ENCODE results near the gene ASCL1.

Gene ASCL1

GRCh38 chr12:102927220-102927619 lies 30.3 kb upstream of the ASCL1 start:
- no peak overlapping the region for H3K4me3 ChIP-seq (ENCODE audit: low read length)
- DNase-seq (ENCODE audit: low read depth) = no peak
- TF ChIP-seq CTCF (conservative IDR thresholded peaks at IDR 0.05; ENCODE audit: low read length) = no peak

- no peak for TF ChIP-seq CTCF (conservative IDR thresholded peaks at IDR 0.05; ENCODE audit: low read length)
- H3K4me3 ChIP-seq (ENCODE audit: low read length) = no peak overlapping the region
- DNase-seq (ENCODE audit: low read depth) = no peak
These were observed 24.3 kb upstream of the ASCL1 start for GRCh38 chr12:102933168-102933567.

GRCh38 chr12:102939059-102939458 lies 18.4 kb upstream of the ASCL1 start:
- TF ChIP-seq CTCF (conservative IDR thresholded peaks at IDR 0.05; ENCODE audit: low read length) = no peak
- DNase-seq (ENCODE audit: low read depth) = no peak

GRCh38 chr12:102939670-102940222 lies 17.7 kb upstream of the ASCL1 start:
- no peak for TF ChIP-seq CTCF (conservative IDR thresholded peaks at IDR 0.05; ENCODE audit: low read length)
- no peak for DNase-seq (ENCODE audit: low read depth)
- no peak overlapping the region for H3K4me3 ChIP-seq (ENCODE audit: low read length)

More at GRCh38 chr12:102939059-102939458, 18.4 kb upstream of the ASCL1 start:
- H3K4me3 ChIP-seq (ENCODE audit: low read length) = no peak overlapping the region

DNA sequence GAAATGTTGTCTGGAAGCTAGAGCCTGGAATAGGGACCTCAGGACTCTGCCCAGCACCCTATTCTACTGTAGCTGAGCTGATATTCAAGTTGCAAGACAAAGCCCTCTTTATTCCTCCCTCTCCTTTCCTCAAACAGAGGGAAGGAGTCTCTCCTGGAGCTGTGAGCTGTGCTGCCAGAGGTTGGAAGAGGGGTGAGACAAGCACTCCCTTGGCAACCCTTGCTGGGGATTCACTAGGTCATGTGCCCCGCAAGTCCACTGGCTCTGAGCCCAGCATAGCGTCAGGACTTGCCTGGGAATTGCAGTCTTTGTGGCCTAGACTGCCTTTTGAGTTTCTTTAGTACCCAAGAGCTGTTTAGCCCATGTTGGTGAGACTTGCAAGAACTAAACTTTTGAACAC lies 11.4 kb upstream of the ASCL1 start:
- no peak for TF ChIP-seq CTCF (conservative IDR thresholded peaks at IDR 0.05; ENCODE audit: low read length)
- no peak overlapping the region for H3K4me3 ChIP-seq (ENCODE audit: low read length)
- no peak for DNase-seq (ENCODE audit: low read depth)

DNA sequence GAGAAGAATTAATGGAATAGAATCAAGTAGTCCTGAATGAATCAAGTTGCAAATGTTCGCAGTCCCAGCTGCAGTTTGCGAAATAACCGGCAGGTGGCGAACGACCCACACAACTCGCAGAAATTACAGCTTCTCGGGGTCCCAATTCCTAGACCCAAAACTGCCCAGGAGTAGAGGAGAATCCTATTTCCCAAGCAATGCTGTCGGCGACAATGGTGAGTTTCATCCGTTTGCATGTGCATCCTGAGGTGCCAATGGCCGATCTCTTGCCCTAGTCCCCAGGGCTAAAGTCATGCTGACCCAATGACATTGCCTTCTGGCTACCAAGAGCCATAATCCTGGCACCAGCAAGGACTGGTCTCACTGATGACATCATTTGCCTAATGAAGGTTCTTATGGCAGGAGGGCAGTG lies 8.5 kb upstream of the ASCL1 start:
- peak; percentile 92 for TF ChIP-seq CTCF (conservative IDR thresholded peaks at IDR 0.05; ENCODE audit: low read length)
- H3K4me3 ChIP-seq (ENCODE audit: low read length) = no peak overlapping the region
- peak; percentile 24 for DNase-seq (ENCODE audit: low read depth)

- H3K4me3 ChIP-seq (ENCODE audit: low read length) = no peak overlapping the region
- no peak for TF ChIP-seq CTCF (conservative IDR thresholded peaks at IDR 0.05; ENCODE audit: low read length)
- no peak for DNase-seq (ENCODE audit: low read depth)
These were observed 7.1 kb upstream of the ASCL1 start for GRCh38 chr12:102950107-102950949.
